GM21825 (cell line): ENCODE results near the gene GIPR.
"Not testable (repeated sequence)": the region's sequence is repeated elsewhere in the genome, so short reads cannot be mapped to it uniquely, and the experiment has no call there.

Source experiments
- ATAC-seq: cut with Tn5 transposase; IDR thresholded peaks from one replicate; pipeline ENCODE4 v1.9.1; 2021; ENCODE audit warnings: mild to moderate bottlenecking, moderate library complexity; ENCODE audit not compliant: unreplicated experiment

GIPR gene

DNA sequence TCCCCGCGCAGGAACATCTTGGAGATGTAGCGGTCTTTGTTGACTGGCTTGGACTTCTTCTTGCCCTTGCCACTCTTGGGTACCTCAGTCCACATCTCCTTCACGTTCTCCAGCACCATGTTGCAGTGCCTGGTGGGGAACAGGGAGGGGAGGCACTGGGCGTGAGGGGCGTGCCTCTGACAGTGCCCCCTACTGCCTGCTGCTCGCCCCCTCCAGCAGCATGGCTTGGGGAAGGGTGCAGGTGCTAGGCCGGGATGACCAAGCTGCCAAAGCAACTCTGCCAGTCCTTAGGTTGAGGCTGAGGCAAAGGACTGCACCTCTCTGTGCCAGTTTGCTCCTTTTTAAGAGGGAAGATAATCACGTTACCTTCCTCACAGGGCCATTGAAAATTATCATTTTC is 19.6 kb downstream of the GIPR start:
- ATAC-seq, result no peak

DNA sequence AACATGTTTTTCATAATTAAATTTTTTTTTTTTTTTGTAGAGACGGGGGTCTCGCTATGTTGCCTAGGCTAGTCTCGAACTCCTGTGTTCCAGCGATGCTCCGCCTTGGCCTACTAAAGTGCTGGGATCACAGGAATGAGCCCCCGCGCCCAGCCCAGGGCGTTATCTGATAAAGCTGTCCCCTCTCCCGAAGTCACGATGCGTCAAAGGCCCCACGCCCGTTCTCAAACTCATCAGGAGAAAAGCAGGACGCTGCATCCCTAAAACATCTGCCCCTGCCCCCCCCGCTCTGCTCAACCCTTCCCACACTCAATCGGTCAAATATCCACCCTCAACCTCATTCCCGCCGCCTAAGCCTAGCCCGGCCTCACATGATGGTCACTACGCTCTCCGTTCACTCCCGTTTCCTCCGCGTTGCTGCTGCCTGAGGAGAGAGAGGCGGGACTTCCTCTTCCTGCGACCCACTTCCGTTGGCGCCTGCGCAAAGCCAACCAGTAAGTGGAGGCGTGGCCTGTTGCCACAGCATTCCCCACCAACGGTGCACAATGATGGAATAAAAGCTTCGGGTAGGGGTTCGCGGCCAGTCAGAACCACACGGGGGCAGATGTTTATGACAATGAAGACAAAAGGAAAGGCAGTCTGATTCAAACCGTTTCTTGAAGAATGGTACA is 23.6 kb downstream of the GIPR start, which contains the start of gene SNRPD2:
Gene SNRPD2, minus strand, starts transcription at position 438 of the 671 bp plus-strand sequence. Its CDS starts 65 bp downstream, at position 373.
- ATAC-seq, result peak; percentile 48

DNA sequence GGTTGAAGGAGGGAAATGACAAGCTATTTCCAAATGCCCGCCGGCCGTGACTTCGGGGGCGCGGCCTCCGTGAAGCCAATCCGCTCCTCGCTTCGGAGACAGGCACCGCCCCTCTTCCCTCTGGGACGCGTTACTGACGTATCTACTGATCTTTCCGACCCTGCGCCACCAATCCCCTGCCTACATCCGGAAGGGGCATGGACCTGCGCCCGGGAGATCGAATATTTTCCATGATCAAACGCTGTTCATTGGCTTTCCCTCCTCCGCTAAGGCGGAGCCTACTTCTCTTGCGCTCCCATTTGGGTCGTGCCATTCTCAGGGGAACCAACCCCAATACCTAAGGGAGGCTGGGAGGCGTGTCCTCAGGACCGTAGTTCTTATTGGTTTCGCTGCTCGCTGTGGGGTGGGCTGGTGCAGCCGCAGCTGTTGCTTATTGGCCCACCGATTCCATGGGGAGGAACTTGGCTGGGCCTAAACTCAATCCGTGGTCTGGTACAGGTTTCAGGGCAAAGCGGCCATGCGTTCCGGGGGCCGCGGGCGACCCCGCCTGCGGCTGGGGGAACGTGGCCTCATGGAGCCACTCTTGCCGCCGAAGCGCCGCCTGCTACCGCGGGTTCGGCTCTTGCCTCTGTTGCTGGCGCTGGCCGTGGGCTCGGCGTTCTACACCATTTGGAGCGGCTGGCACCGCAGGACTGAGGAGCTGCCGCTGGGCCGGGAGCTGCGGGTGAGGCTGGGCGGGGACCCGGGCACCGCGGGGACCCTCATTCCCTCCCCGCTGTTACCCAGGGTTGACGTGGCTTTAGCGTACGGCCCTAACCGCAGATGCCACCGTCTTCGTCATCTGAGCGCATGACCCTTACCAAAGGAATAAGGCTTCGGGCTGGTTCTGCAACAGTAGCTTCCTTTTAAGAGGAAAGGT is 24.4 kb downstream of the GIPR start, which contains the start of gene QPCTL:
Gene QPCTL, plus strand, starts transcription at position 480 of the 919 bp plus-strand sequence. Its CDS starts 38 bp downstream, at position 518.
- ATAC-seq, result peak; percentile 81

DNA sequence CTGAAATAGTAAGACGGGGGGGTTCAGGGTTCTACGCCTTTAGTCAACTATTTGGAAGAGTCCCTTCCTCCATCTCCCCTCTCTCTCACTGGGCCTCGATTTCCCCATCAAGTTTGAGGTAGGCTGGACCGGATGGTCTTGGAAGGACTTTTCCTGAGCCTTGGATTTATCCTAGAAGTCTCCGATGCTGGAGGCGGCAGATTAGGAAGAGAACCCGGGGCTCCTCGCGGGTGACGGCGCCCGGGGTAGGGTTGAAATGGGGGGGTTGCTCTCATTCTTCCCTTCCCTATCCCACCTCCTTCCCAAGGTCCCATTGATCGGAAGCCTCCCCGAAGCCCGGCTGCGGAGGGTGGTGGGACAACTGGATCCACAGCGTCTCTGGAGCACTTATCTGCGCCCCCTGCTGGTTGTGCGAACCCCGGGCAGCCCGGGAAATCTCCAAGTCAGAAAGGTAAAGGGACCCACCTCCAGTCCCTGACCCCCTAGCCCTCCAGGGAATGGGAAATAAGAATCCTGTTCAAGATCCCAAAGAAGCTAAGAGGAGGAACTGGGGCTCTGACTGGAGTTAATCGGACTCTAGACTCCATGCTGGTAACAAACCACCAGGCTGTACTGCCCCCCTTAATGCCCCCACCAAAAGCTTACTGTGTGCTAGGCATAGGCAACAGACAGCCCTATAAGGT is 25.2 kb downstream of the GIPR start:
- no peak for ATAC-seq

DNA sequence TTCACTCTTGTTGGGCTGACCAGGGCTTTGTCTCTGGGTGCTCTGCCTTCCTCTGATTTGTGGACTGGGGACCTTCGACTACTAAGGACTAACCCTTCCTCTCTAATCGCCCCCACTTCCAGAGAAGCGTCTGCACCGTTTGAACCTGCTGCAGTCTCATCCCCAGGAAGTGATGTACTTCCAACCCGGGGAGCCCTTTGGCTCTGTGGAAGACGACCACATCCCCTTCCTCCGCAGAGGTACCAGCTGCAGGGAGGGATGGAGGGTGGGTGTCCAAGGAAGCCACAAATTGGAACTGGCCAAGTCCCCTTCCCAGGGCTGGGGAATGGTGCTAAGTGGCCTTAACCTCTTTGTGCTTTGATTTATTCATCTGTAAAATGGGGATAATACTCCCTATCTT is 33.7 kb downstream of the GIPR start:
- ATAC-seq, result no peak

DNA sequence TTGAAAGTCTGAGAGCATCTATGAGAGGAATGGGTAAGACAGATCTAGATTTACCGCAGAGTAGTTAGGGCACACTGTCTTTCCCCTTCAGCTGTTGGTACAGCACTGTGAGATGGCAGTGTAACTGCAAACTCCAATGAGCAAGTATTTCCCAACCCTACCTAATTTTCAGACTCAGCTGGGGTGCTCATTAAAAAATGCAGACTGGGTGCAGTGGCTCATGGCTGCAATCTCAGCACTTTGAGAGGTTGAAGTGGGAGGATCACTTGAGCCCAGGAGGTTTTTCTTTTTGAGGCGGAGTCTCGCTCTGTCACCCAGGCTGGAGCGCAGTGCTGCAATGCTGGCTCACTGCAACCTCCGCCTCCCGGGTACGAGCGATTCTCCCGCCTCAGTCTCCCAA is 37.1 kb downstream of the GIPR start:
- ATAC-seq, result no peak

DNA sequence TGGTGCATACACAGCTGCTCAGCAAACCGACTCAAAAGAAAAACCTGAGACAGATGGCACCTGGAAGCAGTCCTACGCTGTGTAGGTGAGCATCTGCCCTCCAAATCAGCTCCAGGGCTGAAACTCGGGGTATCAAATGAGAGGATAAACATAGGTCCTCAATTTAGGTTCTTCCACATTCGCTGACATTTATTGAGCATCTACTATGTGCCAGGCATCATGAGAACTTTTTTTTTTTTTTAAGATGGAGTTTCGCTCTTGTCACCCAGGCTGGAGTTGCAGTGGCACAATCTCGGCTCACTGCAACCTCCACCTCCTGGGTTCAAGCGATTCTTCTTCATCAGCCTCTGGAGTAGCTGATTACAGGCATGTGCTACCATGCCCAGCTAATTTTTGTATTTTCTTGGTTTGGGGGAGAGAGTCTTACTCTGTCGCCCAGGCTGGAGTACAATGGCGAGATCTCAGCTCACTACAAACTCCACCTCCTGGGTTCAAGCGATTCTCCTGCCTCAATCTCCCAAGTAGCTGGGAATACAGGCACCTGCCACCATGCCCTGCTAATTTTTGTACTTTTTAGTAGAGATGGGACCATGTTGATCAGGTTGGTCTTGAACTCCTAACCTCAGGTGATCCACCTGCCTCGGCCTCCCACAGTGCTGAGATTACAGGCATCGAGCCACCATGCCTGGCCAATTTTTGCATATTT is 37.8 kb downstream of the GIPR start:
- no peak for ATAC-seq

DNA sequence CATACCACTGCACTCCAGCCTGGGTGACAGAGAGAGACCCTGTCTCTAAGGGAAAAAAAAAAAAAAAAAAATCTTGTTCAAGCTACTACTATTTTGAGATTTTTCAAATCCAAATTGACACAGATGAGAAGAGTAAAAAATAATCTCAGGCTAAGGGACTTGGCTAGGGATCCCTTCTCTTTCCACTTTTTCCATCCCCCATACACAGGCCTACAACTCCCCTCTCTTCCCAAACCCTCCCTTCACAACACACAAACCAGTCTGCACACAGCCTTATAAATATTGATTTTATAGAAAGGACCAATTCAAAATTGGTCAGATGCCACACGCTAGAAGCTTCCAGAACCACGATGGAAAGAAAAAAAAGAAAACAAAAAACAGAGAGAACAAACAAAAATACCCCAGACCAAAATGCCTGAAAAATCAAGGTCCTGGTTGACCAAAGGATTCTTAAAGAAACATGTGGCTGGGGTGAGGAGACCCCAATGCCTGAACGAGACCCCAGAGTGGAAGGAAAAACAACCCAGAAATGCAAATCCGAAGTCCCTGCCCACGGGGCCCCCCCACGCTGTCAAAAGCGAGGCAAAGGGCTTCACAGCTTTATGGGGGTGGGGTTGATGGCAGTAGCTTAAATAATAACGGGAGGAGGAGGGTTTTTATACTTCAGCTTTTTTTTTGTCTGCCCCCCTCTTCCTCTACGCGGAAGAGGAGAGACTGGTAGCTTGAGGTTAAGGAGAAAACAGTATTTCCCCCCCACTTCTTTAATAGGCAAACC is 42.5 kb downstream of the GIPR start:
- ATAC-seq, result no peak

DNA sequence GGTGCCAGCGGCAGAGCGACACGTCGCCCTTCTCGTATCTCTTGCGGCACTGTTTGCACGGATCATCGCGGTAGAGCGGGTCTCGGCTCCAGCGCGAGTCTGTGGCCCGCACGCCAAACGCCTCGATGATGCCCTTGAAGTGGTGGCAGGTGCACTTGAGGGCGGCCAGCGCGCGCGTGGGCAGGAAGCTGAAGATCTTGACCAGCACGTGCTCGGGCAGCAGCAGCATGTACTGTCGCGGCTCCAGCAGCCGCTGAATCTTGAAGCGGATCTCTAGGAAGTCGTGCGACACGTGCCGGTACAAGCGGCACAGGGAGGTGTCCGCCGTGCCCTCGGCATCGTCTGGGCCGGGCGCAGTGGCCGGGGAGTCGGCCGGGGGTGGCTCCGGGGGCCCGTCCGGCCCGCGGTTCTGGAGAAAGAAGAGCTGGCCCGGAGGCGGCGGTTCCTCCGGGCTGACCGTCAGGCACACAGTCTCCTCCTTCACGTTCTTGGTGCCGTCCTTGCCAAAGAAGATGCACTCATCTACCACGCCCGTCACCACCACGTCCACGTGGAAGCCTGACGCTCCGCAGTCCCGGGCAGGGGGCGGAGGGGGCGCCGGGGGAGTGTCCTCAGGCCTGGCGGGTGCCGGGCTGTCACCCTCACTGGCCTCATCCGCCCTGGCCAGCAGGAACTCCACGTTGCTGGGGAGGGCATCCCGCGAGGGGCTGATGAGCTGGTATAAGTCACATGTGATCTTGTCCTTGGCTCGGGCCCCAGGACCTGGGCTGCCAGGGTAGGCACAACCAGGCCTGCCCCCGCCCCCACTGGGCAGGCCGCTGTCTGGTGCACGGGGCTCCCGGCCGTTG is 44.1 kb downstream of the GIPR start:
- no peak for ATAC-seq

DNA sequence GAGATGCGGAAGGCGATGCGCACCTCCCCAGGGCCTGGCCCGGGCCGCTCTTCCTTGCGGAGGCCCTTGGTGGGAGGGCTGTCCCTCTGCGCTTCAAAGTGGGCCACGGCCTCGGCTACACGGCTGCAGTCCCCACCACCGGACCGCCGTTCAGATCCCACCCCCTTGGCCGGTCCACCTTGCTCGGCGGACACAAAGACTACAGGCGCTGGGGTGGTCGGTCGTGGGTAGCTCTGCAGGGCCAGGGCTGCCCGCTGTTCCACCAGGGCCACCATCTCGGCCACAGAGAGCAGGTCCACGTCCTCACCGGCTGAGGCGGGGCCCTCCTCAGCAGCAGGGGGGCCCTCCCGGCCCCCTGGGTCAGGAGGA is 44.7 kb downstream of the GIPR start:
- no peak for ATAC-seq

DNA sequence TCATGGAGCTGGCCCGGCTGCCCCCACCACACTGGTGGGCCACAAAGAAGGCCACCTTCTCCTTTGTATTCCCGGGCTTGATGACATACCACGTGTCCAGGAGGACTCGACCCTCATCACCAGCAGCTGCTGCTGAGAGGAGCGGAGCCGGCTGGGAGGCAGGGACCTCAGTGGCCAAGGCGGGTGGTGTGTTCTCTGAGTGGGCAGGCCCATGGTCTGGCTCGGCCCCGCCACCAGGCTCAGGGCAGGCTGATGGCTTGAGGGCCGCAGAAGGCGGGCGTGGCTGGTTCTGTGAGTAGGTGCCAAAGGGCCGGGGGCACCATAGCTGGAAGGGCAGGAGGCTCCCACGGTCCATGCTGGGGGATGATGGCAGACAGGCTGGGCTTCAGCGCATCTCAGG is 45.1 kb downstream of the GIPR start:
- no peak for ATAC-seq

DNA sequence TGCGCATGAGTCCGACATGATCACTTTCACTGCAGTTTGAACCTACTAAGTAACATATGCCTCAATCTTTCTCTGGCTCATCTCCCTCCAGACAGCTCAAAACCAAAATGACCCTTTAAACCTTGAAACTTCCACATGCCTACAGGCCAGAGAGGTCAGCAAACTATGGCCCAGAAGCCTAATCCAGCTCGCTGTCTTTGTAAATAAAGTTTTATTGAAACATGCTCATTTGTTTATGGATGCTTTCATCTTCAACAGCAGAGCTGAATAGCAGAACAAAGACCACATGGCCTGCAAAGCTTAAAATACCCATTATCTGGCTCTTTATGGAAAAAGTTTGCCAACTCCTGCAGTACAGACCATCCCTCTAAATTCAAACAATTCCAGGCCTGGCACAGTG is 47.1 kb downstream of the GIPR start:
- no peak for ATAC-seq

DNA sequence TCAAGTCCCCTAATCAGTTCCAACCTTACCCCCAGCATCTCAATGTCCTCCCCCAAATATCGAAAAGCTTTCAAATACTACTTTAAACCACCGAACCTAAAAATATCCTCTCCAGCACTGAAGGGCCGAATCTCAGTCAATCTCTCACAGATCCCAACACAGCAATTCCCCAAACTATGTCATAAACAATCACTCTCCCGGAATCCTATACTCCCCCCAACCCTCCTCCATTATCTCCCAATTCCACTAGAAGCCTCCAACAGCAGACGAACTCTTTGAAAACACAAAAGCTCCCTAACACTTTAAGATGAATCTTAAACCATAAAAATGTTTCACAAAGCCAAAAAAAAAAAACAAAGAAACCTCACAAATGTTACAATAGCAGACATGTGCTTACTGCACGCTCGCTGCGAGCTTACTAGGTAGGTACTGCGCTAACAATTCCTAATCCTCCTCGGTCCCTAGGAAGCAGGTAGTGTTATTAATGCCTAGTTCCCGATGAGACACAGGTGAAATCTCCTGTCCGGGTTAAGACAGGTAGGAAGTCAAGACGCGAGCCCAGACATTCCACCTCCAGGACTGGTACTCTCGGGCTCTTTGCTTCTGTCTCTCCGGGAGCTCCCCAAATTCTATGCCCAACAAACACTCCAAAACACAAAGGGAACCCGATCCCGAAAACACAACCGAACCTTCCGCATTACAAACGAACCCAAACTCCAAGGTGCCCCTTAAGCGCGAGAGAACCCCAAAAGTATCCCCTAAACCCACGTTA is 48.5 kb downstream of the GIPR start:
- no peak for ATAC-seq

DNA sequence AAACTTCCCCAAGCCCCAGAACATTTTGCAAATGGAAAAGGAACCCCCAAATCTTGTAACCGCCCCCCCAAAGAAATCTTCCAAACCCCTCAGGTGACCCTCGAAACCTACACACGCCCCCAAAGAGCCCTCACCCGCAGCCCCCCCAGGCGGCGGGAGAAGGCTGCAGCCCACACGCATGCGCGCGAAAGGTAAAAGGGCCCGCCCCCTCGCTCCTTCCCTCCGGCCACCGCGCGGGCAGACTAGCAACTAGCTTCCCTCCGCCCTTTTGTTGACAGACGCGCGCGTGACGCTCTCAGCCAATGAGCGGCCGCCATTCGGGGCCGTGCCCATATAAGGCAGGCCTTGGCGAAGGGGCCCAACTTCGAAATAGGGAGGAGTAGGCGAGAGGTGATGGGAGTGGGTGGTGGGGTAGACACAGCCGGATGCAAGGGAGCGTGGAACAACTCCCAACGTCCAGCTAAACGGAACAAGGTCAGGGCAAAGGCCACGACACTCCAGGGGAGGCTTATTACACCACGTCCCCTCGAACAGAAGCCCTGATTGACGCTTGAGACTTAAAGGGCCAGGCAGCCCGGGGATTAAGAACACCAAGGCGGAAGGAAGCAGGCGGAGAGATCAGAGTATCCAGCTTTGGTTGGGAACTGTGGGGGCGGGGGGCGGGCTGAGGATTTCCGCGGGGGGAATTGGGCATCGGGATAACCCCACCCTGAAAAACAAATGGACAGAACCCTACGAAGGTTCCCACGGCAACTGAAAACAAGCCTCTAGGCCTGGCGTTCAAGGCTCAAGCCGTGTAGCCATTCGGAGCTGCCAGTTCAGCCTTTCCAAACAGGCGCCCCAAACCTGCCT is 49.3 kb downstream of the GIPR start:
- ATAC-seq, result peak; percentile 92

DNA sequence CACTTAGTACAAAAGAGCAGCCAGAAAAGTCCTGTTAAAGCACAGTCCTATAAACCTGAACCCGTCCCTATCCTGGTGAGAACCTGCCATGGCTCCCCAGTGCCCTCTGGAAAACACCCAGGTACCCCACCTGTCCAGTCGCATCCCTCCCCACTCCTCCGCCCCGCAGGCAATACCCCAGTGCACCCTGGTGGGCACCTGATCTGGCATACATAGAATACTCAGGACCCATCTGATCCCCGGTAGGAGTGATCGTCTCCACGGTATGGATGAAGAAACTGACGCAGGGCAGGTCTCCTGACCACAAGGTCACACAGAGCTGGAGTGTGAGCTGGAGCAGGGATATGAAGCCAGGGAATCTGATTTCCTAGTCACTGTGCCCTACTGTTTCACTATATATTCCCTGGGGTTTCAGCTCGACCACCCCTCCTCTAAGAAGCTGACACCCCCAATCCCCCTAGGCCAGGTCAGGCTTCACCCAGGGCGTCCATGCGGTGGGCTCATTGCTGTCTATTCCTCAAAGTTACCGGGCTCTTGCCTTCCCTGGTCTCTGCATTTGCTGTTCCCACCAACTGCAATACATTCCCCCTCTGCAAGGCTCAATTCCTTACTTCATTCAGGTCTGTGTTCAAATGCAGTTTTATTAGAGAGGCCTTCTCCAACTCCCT is 50.1 kb downstream of the GIPR start:
- no peak for ATAC-seq

DNA sequence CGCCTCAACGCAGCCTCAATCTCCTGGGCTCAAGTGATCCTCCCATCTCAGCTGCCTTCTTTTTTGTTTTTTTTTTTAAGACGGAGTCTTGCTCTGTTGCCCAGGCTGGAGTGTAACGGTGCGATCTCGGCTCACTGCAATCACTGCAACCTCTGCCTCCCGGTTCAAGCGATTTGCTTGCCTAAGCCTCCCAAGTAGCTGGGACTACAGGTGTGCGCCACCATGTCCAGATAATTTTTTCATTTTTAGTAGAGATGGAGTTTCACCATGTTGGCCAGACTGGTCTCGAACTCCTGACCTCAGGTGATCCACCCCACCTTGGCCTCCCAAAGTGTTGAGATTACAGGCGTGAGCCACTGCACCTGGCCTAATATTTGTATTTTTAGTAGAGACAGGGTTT is 52.0 kb downstream of the GIPR start:
- ATAC-seq, result not testable (repeated sequence)

DNA sequence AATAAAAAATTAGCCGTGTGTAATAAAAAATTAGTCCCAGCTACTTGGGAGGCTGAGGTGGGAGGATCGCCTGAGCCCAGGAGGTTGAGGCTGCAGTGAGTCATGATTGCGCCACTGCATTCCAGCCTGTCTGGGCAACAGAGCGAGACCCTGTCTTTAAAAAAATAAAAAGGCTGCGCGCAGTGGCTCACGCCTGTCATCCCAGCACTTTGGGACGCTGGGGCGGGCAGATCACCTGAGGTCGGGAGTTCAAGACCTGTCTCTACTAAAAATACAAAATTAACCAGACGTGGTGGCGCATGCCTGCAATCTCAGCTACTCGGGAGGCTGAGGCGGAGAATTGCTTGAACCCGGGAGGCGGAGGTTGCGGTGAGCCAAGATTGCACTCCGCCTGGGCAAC is 60.7 kb downstream of the GIPR start:
- not testable (repeated sequence) for ATAC-seq
